Central memory CD4-positive, alpha-beta T cell (primary cell): ENCODE data around the gene TALDO1.

Source experiments
- DNase-seq: peaks from one replicate; pipeline ENCODE4 v3.0.0; 2022

The TALDO1 gene

GRCh38 chr11:770642-771616 lies 23.7 kb downstream of the TALDO1 start:
- no peak for DNase-seq

GRCh38 chr11:771617-772204 lies 24.4 kb downstream of the TALDO1 start:
- DNase-seq: no peak

- no peak for DNase-seq
Measured at GRCh38 chr11:772429-773390, 25.4 kb downstream of the TALDO1 start.

GRCh38 chr11:773425-773824 lies 26.2 kb downstream of the TALDO1 start:
- no peak for DNase-seq

- no peak for DNase-seq
Measured at GRCh38 chr11:773830-774229, 26.6 kb downstream of the TALDO1 start.

GRCh38 chr11:774873-775592 lies 27.8 kb downstream of the TALDO1 start:
- no peak for DNase-seq

- no peak for DNase-seq
Measured at GRCh38 chr11:776263-776560, 28.9 kb downstream of the TALDO1 start.

- no peak for DNase-seq
Measured at GRCh38 chr11:776561-777287, 29.5 kb downstream of the TALDO1 start.

- DNase-seq: peak; percentile 91
Measured at GRCh38 chr11:777288-778255, 30.3 kb downstream of the TALDO1 start, which contains the start of gene GATD1. GATD1 (minus strand) TSS chr11:777487; CDS start chr11:777462, 25 bp downstream.

- no peak for DNase-seq
Measured at GRCh38 chr11:778976-779954, 32.0 kb downstream of the TALDO1 start.

GRCh38 chr11:779955-780532 lies 32.8 kb downstream of the TALDO1 start:
- DNase-seq: no peak

GRCh38 chr11:782264-783174 lies 35.3 kb downstream of the TALDO1 start:
- DNase-seq: no peak

- DNase-seq: no peak
Measured at GRCh38 chr11:783581-784015, 36.3 kb downstream of the TALDO1 start.

- DNase-seq: no peak
Measured at GRCh38 chr11:786235-787083, 39.2 kb downstream of the TALDO1 start.

- DNase-seq: no peak
Measured at GRCh38 chr11:787084-787675, 39.9 kb downstream of the TALDO1 start.

- no peak for DNase-seq
Measured at GRCh38 chr11:788009-788640, 40.9 kb downstream of the TALDO1 start.
